WTC11 (cell line): ENCODE data around the gene HVCN1. TPM values are rescaled to one million over a fixed set of nuclear protein-coding genes. Genes with fewer than 3 reads are reported as not detected.

Experiments
- ATAC-seq: fragments of 200-7000 bp; cut with Tn5 transposase; 2 replicates; pipeline ENCODE4 v1.10.0; 2021; ENCODE audit warnings: mild to moderate bottlenecking, moderate library complexity
- CTCF ChIA-PET: fragments of 300-600 bp; sonication (Branson Sonifier 250); formaldehyde crosslinking; loops from one replicate; lab custom pipeline; 2021; ENCODE audit warnings: antibody characterized with exemption; lab: Charles Lee
- POLR2A ChIA-PET: fragments of 350-600 bp; sonication (Branson Sonifier 250); formaldehyde crosslinking; loops from one replicate; lab custom pipeline; 2021; ENCODE audit warnings: antibody characterized with exemption; lab: Charles Lee
- DNase-seq: peaks from one replicate; pipeline ENCODE4 v3.0.0; 2021; ENCODE audit warnings: low spot score
- H3K27ac Mint-ChIP-seq: 2 replicates; pipeline ENCODE4 v1.8.0; 2021; ENCODE audit warnings: mixed read lengths
- H3K27me3 Mint-ChIP-seq: 2 replicates; pipeline ENCODE4 v1.8.0; 2021; ENCODE audit warnings: low read depth, mild to moderate bottlenecking, moderate library complexity, mixed read lengths
- H3K36me3 Mint-ChIP-seq: 2 replicates; pipeline ENCODE4 v1.8.0; 2021; ENCODE audit warnings: mixed read lengths
- H3K4me1 Mint-ChIP-seq: 2 replicates; pipeline ENCODE4 v1.8.0; 2022; ENCODE audit warnings: mixed read lengths
- H3K4me3 Mint-ChIP-seq: 2 replicates; pipeline ENCODE4 v1.8.0; 2021; ENCODE audit warnings: mild to moderate bottlenecking, moderate library complexity, mixed read lengths
- H3K9me3 Mint-ChIP-seq: 2 replicates; pipeline ENCODE4 v1.8.0; 2021; ENCODE audit warnings: mixed read lengths
- ATF1 ChIP-seq: sonication (generic); formaldehyde crosslinking; IDR thresholded peaks from 2 replicates; pipeline ENCODE4 v1.8.1; 2023; ENCODE audit warnings: mild to moderate bottlenecking, moderate library complexity, missing genetic modification reagents
- CREM ChIP-seq: sonication (generic); formaldehyde crosslinking; IDR thresholded peaks from 2 replicates; pipeline ENCODE4 v1.8.1; 2022; ENCODE audit warnings: mild to moderate bottlenecking, missing genetic modification reagents, moderate library complexity
- FOXJ3 ChIP-seq: sonication (generic); formaldehyde crosslinking; IDR thresholded peaks from 2 replicates; pipeline ENCODE4 v1.9.0; 2021; ENCODE audit warnings: missing genetic modification reagents, mild to moderate bottlenecking, borderline replicate concordance
- NFYB ChIP-seq: sonication (generic); formaldehyde crosslinking; conservative IDR thresholded peaks from 2 replicates; pipeline ENCODE4 v1.8.0; 2022; ENCODE audit warnings: low read depth, missing genetic modification reagents
- NR2C2 ChIP-seq: sonication (generic); formaldehyde crosslinking; IDR thresholded peaks from 2 replicates; pipeline ENCODE4 v1.8.0; 2022; ENCODE audit warnings: mild to moderate bottlenecking, missing genetic modification reagents
- NR3C1 ChIP-seq: sonication (generic); formaldehyde crosslinking; conservative IDR thresholded peaks from 2 replicates; pipeline ENCODE4 v1.8.1; 2023; ENCODE audit warnings: low read depth, mild to moderate bottlenecking, missing genetic modification reagents
- RELA ChIP-seq: sonication (generic); formaldehyde crosslinking; IDR thresholded peaks from 2 replicates; pipeline ENCODE4 v1.8.1; 2022; ENCODE audit warnings: missing genetic modification reagents, mild to moderate bottlenecking, borderline replicate concordance
- SP1 ChIP-seq: sonication (generic); formaldehyde crosslinking; conservative IDR thresholded peaks from 2 replicates; pipeline ENCODE4 v1.8.1; 2022; ENCODE audit warnings: missing genetic modification reagents
- ZNF232 ChIP-seq: sonication (generic); formaldehyde crosslinking; IDR thresholded peaks from 2 replicates; pipeline ENCODE4 v1.8.0; 2022; ENCODE audit warnings: mild to moderate bottlenecking, missing genetic modification reagents
- ZNF671 ChIP-seq: fragments of 250-450 bp; sonication (Bioruptor Pico); IDR thresholded peaks from 2 replicates; pipeline ENCODE4 v1.8.0; 2021; ENCODE audit warnings: mild to moderate bottlenecking
- total RNA-seq: library from RNA; stranded (reverse); gene quantifications from 3 replicates; pipeline ENCODE4 v1.2.3, GENCODE V29; 2021
- TF ChIP-seq, protein P1 (sequence below): sonication (generic); formaldehyde crosslinking; IDR thresholded peaks from 2 replicates; pipeline ENCODE4 v1.8.1; 2023; ENCODE audit warnings: mild to moderate bottlenecking, missing genetic modification reagents, borderline replicate concordance
- TF ChIP-seq, protein P2 (sequence below): fragments of 250-450 bp; sonication (Bioruptor Pico); IDR thresholded peaks from 2 replicates; pipeline ENCODE4 v1.8.0; 2021; ENCODE audit warnings: mild to moderate bottlenecking
- TF ChIP-seq, protein P3 (sequence below): fragments of 250-450 bp; sonication (Bioruptor Pico); IDR thresholded peaks from 2 replicates; pipeline ENCODE4 v1.9.0; 2021; ENCODE audit warnings: mild to moderate bottlenecking, borderline replicate concordance
- TF ChIP-seq, protein P4 (sequence below): sonication (generic); formaldehyde crosslinking; IDR thresholded peaks from 2 replicates; pipeline ENCODE4 v1.8.0; 2023; ENCODE audit warnings: mild to moderate bottlenecking, missing genetic modification reagents
- TF ChIP-seq, protein P5 (sequence below): sonication (generic); formaldehyde crosslinking; IDR thresholded peaks from 2 replicates; pipeline ENCODE4 v1.8.1; 2022; ENCODE audit warnings: missing genetic modification reagents, borderline replicate concordance

Gene HVCN1
- total RNA-seq, 1 experiment from 2014 or later: 5.7 TPM

DNA sequence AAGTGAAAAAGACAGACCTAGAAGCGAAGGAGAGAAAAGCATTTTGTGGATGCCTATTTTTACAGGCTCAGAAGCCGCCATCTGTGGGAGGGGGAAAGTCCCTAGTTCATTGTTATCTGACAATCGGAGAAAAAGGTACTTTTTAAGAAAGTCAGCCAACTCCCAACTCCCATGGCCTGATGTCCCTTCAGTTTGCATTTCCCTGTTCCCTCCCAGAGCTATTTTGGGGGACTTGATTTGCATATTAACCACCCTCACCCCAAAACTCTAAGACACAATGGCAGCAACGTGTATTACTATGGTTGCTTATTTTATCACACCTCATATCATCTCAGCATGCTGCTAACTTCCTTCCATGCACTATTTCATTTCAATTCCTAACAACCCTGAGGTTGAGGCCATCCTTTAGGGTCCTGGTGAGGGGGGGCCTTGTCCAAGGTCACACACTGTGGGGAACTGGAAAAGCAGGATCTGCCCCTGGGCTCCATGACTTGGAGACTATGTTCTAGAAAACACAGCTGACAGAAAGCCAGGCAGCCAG, 18.7 kb downstream of the HVCN1 start:
- TF ChIP-seq, protein P1, sequence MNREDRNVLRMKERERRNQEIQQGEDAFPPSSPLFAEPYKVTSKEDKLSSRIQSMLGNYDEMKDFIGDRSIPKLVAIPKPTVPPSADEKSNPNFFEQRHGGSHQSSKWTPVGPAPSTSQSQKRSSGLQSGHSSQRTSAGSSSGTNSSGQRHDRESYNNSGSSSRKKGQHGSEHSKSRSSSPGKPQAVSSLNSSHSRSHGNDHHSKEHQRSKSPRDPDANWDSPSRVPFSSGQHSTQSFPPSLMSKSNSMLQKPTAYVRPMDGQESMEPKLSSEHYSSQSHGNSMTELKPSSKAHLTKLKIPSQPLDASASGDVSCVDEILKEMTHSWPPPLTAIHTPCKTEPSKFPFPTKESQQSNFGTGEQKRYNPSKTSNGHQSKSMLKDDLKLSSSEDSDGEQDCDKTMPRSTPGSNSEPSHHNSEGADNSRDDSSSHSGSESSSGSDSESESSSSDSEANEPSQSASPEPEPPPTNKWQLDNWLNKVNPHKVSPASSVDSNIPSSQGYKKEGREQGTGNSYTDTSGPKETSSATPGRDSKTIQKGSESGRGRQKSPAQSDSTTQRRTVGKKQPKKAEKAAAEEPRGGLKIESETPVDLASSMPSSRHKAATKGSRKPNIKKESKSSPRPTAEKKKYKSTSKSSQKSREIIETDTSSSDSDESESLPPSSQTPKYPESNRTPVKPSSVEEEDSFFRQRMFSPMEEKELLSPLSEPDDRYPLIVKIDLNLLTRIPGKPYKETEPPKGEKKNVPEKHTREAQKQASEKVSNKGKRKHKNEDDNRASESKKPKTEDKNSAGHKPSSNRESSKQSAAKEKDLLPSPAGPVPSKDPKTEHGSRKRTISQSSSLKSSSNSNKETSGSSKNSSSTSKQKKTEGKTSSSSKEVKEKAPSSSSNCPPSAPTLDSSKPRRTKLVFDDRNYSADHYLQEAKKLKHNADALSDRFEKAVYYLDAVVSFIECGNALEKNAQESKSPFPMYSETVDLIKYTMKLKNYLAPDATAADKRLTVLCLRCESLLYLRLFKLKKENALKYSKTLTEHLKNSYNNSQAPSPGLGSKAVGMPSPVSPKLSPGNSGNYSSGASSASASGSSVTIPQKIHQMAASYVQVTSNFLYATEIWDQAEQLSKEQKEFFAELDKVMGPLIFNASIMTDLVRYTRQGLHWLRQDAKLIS (CRISPR knock-in tag): no peak
- TF ChIP-seq FOXJ3 (CRISPR knock-in tag) (no peak), RELA (CRISPR knock-in tag) (no peak), ATF1 (no peak), ZNF232 (no peak), ZNF671 (CRISPR knock-in tag) (no peak), NR2C2 (CRISPR knock-in tag) (no peak)
- TF ChIP-seq, protein P2, sequence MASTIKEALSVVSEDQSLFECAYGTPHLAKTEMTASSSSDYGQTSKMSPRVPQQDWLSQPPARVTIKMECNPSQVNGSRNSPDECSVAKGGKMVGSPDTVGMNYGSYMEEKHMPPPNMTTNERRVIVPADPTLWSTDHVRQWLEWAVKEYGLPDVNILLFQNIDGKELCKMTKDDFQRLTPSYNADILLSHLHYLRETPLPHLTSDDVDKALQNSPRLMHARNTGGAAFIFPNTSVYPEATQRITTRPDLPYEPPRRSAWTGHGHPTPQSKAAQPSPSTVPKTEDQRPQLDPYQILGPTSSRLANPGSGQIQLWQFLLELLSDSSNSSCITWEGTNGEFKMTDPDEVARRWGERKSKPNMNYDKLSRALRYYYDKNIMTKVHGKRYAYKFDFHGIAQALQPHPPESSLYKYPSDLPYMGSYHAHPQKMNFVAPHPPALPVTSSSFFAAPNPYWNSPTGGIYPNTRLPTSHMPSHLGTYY (CRISPR knock-in tag): no peak
- TF ChIP-seq, protein P3, sequence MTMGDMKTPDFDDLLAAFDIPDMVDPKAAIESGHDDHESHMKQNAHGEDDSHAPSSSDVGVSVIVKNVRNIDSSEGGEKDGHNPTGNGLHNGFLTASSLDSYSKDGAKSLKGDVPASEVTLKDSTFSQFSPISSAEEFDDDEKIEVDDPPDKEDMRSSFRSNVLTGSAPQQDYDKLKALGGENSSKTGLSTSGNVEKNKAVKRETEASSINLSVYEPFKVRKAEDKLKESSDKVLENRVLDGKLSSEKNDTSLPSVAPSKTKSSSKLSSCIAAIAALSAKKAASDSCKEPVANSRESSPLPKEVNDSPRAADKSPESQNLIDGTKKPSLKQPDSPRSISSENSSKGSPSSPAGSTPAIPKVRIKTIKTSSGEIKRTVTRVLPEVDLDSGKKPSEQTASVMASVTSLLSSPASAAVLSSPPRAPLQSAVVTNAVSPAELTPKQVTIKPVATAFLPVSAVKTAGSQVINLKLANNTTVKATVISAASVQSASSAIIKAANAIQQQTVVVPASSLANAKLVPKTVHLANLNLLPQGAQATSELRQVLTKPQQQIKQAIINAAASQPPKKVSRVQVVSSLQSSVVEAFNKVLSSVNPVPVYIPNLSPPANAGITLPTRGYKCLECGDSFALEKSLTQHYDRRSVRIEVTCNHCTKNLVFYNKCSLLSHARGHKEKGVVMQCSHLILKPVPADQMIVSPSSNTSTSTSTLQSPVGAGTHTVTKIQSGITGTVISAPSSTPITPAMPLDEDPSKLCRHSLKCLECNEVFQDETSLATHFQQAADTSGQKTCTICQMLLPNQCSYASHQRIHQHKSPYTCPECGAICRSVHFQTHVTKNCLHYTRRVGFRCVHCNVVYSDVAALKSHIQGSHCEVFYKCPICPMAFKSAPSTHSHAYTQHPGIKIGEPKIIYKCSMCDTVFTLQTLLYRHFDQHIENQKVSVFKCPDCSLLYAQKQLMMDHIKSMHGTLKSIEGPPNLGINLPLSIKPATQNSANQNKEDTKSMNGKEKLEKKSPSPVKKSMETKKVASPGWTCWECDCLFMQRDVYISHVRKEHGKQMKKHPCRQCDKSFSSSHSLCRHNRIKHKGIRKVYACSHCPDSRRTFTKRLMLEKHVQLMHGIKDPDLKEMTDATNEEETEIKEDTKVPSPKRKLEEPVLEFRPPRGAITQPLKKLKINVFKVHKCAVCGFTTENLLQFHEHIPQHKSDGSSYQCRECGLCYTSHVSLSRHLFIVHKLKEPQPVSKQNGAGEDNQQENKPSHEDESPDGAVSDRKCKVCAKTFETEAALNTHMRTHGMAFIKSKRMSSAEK (CRISPR knock-in tag): no peak
- Mint-ChIP-seq H3K9me3 (peaks cover 5% of the 10 kb centered on the region), H3K4me3 (no peak overlapping the region), H3K4me1 (peaks cover 13% of the 10 kb centered on the region), H3K27me3 (no peaks in the 10 kb centered on the region), H3K36me3 (peaks cover 3% of the 10 kb centered on the region), H3K27ac (no peak overlapping the region)
- POLR2A ChIA-PET: no interaction called here
- ATAC-seq (no peak), DNase-seq (no peak)
- CTCF ChIA-PET: no interaction called here

DNA sequence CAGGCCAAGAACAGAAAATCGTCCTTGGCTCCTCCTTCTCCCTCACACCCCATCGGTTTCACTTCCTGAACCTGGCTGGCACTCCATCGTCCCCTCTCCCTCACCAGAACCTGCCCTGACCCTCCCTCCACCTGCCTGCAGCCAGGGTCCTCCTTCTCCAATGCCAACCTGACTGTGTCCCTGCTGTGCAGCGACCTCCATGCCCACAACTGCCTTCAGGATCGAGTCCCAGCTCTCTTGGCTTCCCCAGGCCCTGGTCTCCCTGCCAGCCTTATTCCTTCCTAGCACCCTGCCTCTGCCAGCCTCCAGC, 19.8 kb downstream of the HVCN1 start:
- H3K36me3 Mint-ChIP-seq: 0 out of 2 replicates have a peak, but pooled peaks cover 3% of the 10 kb centered on the region
- CTCF ChIA-PET: no interaction called here
- TF ChIP-seq ZNF671 (CRISPR knock-in tag) (no peak), NR3C1 (CRISPR knock-in tag) (no peak), CREM (CRISPR knock-in tag) (no peak), NFYB (CRISPR knock-in tag) (no peak), SP1 (CRISPR knock-in tag) (no peak)
- TF ChIP-seq, protein P4, sequence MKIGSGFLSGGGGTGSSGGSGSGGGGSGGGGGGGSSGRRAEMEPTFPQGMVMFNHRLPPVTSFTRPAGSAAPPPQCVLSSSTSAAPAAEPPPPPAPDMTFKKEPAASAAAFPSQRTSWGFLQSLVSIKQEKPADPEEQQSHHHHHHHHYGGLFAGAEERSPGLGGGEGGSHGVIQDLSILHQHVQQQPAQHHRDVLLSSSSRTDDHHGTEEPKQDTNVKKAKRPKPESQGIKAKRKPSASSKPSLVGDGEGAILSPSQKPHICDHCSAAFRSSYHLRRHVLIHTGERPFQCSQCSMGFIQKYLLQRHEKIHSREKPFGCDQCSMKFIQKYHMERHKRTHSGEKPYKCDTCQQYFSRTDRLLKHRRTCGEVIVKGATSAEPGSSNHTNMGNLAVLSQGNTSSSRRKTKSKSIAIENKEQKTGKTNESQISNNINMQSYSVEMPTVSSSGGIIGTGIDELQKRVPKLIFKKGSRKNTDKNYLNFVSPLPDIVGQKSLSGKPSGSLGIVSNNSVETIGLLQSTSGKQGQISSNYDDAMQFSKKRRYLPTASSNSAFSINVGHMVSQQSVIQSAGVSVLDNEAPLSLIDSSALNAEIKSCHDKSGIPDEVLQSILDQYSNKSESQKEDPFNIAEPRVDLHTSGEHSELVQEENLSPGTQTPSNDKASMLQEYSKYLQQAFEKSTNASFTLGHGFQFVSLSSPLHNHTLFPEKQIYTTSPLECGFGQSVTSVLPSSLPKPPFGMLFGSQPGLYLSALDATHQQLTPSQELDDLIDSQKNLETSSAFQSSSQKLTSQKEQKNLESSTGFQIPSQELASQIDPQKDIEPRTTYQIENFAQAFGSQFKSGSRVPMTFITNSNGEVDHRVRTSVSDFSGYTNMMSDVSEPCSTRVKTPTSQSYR (CRISPR knock-in tag): no peak
- TF ChIP-seq, protein P5, sequence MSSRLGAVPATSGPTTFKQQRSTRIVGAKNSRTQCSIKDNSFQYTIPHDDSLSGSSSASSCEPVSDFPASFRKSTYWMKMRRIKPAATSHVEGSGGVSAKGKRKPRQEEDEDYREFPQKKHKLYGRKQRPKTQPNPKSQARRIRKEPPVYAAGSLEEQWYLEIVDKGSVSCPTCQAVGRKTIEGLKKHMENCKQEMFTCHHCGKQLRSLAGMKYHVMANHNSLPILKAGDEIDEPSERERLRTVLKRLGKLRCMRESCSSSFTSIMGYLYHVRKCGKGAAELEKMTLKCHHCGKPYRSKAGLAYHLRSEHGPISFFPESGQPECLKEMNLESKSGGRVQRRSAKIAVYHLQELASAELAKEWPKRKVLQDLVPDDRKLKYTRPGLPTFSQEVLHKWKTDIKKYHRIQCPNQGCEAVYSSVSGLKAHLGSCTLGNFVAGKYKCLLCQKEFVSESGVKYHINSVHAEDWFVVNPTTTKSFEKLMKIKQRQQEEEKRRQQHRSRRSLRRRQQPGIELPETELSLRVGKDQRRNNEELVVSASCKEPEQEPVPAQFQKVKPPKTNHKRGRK (CRISPR knock-in tag): no peak
- TF ChIP-seq, protein P3 (CRISPR knock-in tag): no peak

More for the DNA sequence above, 19.8 kb downstream of the HVCN1 start:
- DNase-seq (no peak), ATAC-seq (0 out of 2 replicates have a peak, but pooled peaks have one; percentile 28)
- no peak overlapping the region for H3K4me3 Mint-ChIP-seq
- H3K9me3 Mint-ChIP-seq: peaks cover 8% of the 10 kb centered on the region
- POLR2A ChIA-PET: no interaction called here
- H3K27me3 Mint-ChIP-seq: no peaks in the 10 kb centered on the region
- peaks cover 13% of the 10 kb centered on the region for H3K4me1 Mint-ChIP-seq
- H3K27ac Mint-ChIP-seq: peak overlapping the region; percentile 2; the same call in 1 of the 2 replicates
